HCT116 (cell line): ENCODE results near the gene SYT9. TPM values are rescaled to one million over a fixed set of nuclear protein-coding genes. Genes with fewer than 3 reads are reported as not detected.

Source experiments
- ATAC-seq: fragments of 200-7000 bp; cut with Tn5 transposase; 2 replicates; pipeline ENCODE4 v1.9.1; 2020; ENCODE audit warnings: mild to moderate bottlenecking, moderate library complexity
- BruUV-seq: library from RNA; stranded (reverse); fragments of 400-500 nt; replicated peaks from 2 replicates; lab custom pipeline; 2021; lab: Mats Ljungman, UMichigan
- CTCF ChIA-PET: fragments of 300-600 bp; sonication (Branson Sonifier 250); formaldehyde crosslinking; loops from one replicate; lab custom pipeline; 2021; ENCODE audit warnings: antibody characterized with exemption; lab: Charles Lee
- POLR2A ChIA-PET: fragments of 300-600, 350-600 bp; sonication (Branson Sonifier 250); formaldehyde crosslinking; loops from one replicate; lab custom pipeline; 2021; ENCODE audit warnings: antibody characterized with exemption; lab: Charles Lee
- RAD21 ChIA-PET, 2 experiments: fragments of 300-600 bp; sonication (Branson Sonifier 250); formaldehyde crosslinking; loops; one replicate each; lab custom pipeline; 2023; ENCODE audit warnings: low total read pairs in 2 of 2; ENCODE audit not compliant: uncharacterized antibody in 2 of 2, unreplicated experiment in 2 of 2, low non-redundant PET in 1 of 2; lab: Charles Lee
- DNase-seq: peaks from one replicate; pipeline ENCODE4 v3.0.0-alpha.2; 2010; ENCODE audit warnings: low read depth, low spot score
- H2AFZ ChIP-seq: fragments of 200-600 bp; shearing (Covaris generic), sonication (generic); 2 replicates; pipeline ENCODE4 v1.6.1; 2017; ENCODE audit warnings: low read depth, mixed run types, mixed read lengths, antibody characterized with exemption, low read length; ENCODE audit not compliant: poor library complexity, severe bottlenecking
- H3K27ac ChIP-seq: 2 replicates; pipeline ENCODE4 v1.5.1; 2012; ENCODE audit warnings: low read depth, low read length
- H3K27me3 ChIP-seq: fragments of 200-600 bp; sonication (generic); 2 replicates; pipeline ENCODE4 v1.6.1; 2016; ENCODE audit warnings: mixed run types, low read length, mixed read lengths; ENCODE audit not compliant: insufficient read depth
- H3K36me3 ChIP-seq, 2 experiments: fragments of 200-500 bp in 1 of 2; fragments of 200-600 bp in 1 of 2; sonication (Bioruptor generic) in 1 of 2; sonication (generic) in 1 of 2; 2 replicates each; pipeline versions ENCODE4 v1.5.1 to v1.6.1; 2014 to 2016; ENCODE audit warnings: low read length in 2 of 2, inconsistent platforms in 1 of 2, mixed read lengths in 1 of 2, mixed run types in 1 of 2; ENCODE audit not compliant: insufficient read depth in 2 of 2, control insufficient read depth in 1 of 2
- H3K4me1 ChIP-seq, 2 experiments: fragments of 200-600 bp in 1 of 2; sonication (generic) in 1 of 2; 2 replicates each; pipeline versions ENCODE4 v1.5.1 to v1.6.1; 2012 to 2017; ENCODE audit warnings: low read length in 2 of 2, inconsistent platforms in 1 of 2, mild to moderate bottlenecking in 1 of 2, mixed read lengths in 1 of 2, mixed run types in 1 of 2, moderate library complexity in 1 of 2; ENCODE audit not compliant: insufficient read depth in 2 of 2, control insufficient read depth in 1 of 2
- H3K4me2 ChIP-seq: fragments of 200-600 bp; sonication (generic); 2 replicates; pipeline ENCODE4 v1.6.1; 2017; ENCODE audit warnings: mixed run types, low read length, mixed read lengths
- H3K4me3 ChIP-seq, 2 experiments: fragments of 200-600 bp in 1 of 2; sonication (generic) in 1 of 2; replicated peaks in 1 of 2; 2 replicates each; pipeline ENCODE4 v1.5.1; 2011 to 2016; ENCODE audit warnings: low read length in 2 of 2, control low read depth in 1 of 2, low read depth in 1 of 2, mild to moderate bottlenecking in 1 of 2, mixed read lengths in 1 of 2, mixed run types in 1 of 2
- H3K79me2 ChIP-seq: fragments of 200-600 bp; sonication (generic); 2 replicates; pipeline ENCODE4 v1.6.1; 2017; ENCODE audit warnings: mild to moderate bottlenecking, mixed run types, low read length, moderate library complexity, mixed read lengths; ENCODE audit not compliant: insufficient read depth
- H3K9ac ChIP-seq: fragments of 200-600 bp; sonication (generic); 2 replicates; pipeline ENCODE4 v1.6.1; 2016; ENCODE audit warnings: low read length, mixed read lengths
- H3K9me2 ChIP-seq: fragments of 200-600 bp; sonication (generic), shearing (Covaris generic); 2 replicates; pipeline ENCODE4 v1.6.1; 2017; ENCODE audit warnings: mixed run types, mild to moderate bottlenecking, moderate library complexity; ENCODE audit not compliant: insufficient read depth
- H3K9me3 ChIP-seq, 2 experiments: fragments of 200-500 bp in 1 of 2; fragments of 200-600 bp in 1 of 2; sonication (Bioruptor generic) in 1 of 2; sonication (generic) in 1 of 2; 2 replicates each; pipeline ENCODE4 v1.6.1; 2014 to 2017; ENCODE audit warnings: low read length in 2 of 2, mixed read lengths in 2 of 2, inconsistent platforms in 1 of 2, low read depth in 1 of 2, mild to moderate bottlenecking in 1 of 2, mixed run types in 1 of 2, moderate library complexity in 1 of 2; ENCODE audit not compliant: control insufficient read depth in 1 of 2, insufficient read depth in 1 of 2
- H4K20me1 ChIP-seq: fragments of 200-600 bp; sonication (generic), shearing (Covaris generic); 2 replicates; pipeline ENCODE4 v1.6.1; 2017; ENCODE audit warnings: mixed run types, mild to moderate bottlenecking, moderate library complexity; ENCODE audit not compliant: insufficient read depth
- CBX3 ChIP-seq: IDR thresholded peaks from 2 replicates; pipeline ENCODE4 v1.6.1; 2012; ENCODE audit warnings: low read depth
- CEBPB ChIP-seq: IDR thresholded peaks from 2 replicates; pipeline ENCODE4 v1.6.1; 2012; ENCODE audit warnings: low read depth
- EGR1 ChIP-seq: IDR thresholded peaks from 2 replicates; pipeline ENCODE4 v1.6.1; 2012; ENCODE audit warnings: low read depth
- ELF1 ChIP-seq: IDR thresholded peaks from 2 replicates; pipeline ENCODE4 v1.6.1; 2012; ENCODE audit warnings: low read depth, borderline replicate concordance
- EZH2 ChIP-seq: fragments of 200-600 bp; sonication (generic); IDR thresholded peaks from 2 replicates; pipeline ENCODE4 v1.6.1; 2017; ENCODE audit warnings: antibody characterized with exemption, mixed run types
- EZH2phosphoT487 ChIP-seq: fragments of 200-600 bp; IDR thresholded peaks from 2 replicates; pipeline ENCODE4 v1.6.1; 2018; ENCODE audit warnings: antibody characterized with exemption, borderline replicate concordance
- POLR2A ChIP-seq: IDR thresholded peaks from 2 replicates; pipeline ENCODE4 v1.7.0; 2011; ENCODE audit warnings: borderline replicate concordance; ENCODE audit not compliant: insufficient read depth, insufficient read length; ENCODE audit errors: extremely low read depth
- SIN3A ChIP-seq: IDR thresholded peaks from 2 replicates; pipeline ENCODE4 v1.6.1; 2012; ENCODE audit warnings: low read depth
- YY1 ChIP-seq: IDR thresholded peaks from 2 replicates; pipeline ENCODE4 v1.6.1; 2011; ENCODE audit warnings: low read length, low read depth, moderate library complexity, mild to moderate bottlenecking; ENCODE audit not compliant: insufficient replicate concordance; ENCODE audit errors: extremely low read depth
- ZFX ChIP-seq: fragments of 450-650 bp; IDR thresholded peaks from 2 replicates; pipeline ENCODE4 v1.6.1; 2017
- intact Hi-C: fragments of 100-400 bp; cut with micrococcal nuclease; formaldehyde crosslinking; loops from 2 replicates; pipeline ENCODE4 v1.10.0; 2022
- total RNA-seq: library from RNA; stranded (reverse); gene quantifications from one replicate; pipeline ENCODE4 v1.2.1, GENCODE V29; 2021; ENCODE audit not compliant: unreplicated experiment
- TF ChIP-seq, protein P1 (sequence below): IDR thresholded peaks from 2 replicates; pipeline ENCODE4 v1.6.1; 2011; ENCODE audit warnings: mild to moderate bottlenecking, low read length, moderate library complexity; ENCODE audit not compliant: insufficient replicate concordance; ENCODE audit errors: extremely low read depth
- TF ChIP-seq, protein P2 (sequence below), 3 experiments: fragments of 200-600 bp in 1 of 3; sonication (generic) in 1 of 3; IDR thresholded peaks in 2 of 3; conservative IDR thresholded peaks in 1 of 3; 2 replicates each; pipeline ENCODE4 v1.5.1; 2012 to 2017; ENCODE audit warnings: low read depth in 2 of 3, low read length in 2 of 3, antibody characterized with exemption in 1 of 3, borderline replicate concordance in 1 of 3, control low read depth in 1 of 3, mild to moderate bottlenecking in 1 of 3, mixed read lengths in 1 of 3, mixed run types in 1 of 3, moderate library complexity in 1 of 3; ENCODE audit not compliant: insufficient read depth in 1 of 3
- TF ChIP-seq, protein P3 (sequence below): IDR thresholded peaks from 2 replicates; pipeline ENCODE4 v1.6.1; 2012
- TF ChIP-seq, protein P4 (sequence below): IDR thresholded peaks from 2 replicates; pipeline ENCODE4 v1.6.1; 2012

Gene SYT9
- total RNA-seq, 1 experiment from 2014 or later: not detected

DNA sequence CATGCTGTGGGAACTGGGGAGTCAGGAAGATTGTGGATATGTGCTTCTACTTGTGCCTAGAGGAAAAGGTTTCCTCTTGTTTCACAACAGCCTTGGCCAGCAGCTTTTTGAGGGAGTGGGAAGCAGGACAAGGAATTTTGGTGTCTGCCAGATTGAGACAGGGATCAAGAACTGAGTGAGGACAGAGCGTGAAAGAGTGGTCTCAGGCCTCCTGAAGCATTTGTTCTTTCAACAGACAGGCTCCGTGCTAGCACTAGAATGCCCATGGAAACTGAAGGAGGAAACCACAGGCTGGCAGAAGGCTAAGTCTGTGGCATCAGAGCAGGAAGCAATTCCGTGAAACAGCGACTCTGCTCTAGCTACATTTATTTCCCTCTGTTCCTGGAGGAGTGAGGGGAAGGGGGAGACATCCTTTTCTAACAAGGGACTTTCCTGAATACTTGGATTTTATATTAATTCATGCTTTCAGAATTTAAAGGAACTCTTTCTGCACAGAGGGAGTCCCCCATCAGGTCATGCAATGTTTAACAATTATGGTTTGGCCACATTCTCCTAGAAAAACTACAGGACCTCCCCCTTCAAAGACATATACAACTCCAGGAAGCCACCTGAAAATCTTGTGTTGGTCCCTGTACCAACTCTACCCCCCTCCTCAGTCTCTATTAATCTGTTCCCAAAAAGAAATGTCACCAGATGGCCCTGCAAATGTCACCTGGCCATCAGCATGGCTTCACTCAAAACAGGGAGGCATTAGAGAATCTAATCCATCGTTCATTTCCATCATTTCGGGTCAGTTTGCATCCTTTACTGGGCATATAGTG is 96.1 kb downstream of the SYT9 start:
- intact Hi-C loops: no loop called here
- H3K27me3 ChIP-seq: peaks cover 69% of the 10 kb centered on the region
- H3K36me3 ChIP-seq: no peaks in the 10 kb centered on the region
- H4K20me1 ChIP-seq: no peaks in the 10 kb centered on the region
- H3K27ac ChIP-seq: no peak overlapping the region
- no peak overlapping the region for H2AFZ ChIP-seq
- H3K9ac ChIP-seq: no peak overlapping the region
- ChIA-PET CTCF (no interaction called here), RAD21 (no interaction called here), POLR2A (no interaction called here)
- H3K4me1 ChIP-seq: no peaks in the 10 kb centered on the region
- no peaks in the 10 kb centered on the region for H3K79me2 ChIP-seq
- H3K9me3 ChIP-seq: no peaks in the 10 kb centered on the region
- no peak overlapping the region for H3K4me3 ChIP-seq
- DNase-seq (no peak), ATAC-seq (no peak)
- no peaks in the 10 kb centered on the region for H3K9me2 ChIP-seq
- H3K4me2 ChIP-seq: no peak overlapping the region
- no TSS peak for BruUV-seq
- no peak for TF ChIP-seq ZFX
- no peak for TF ChIP-seq POLR2A
- no peak for TF ChIP-seq EZH2phosphoT487
- TF ChIP-seq CEBPB: no peak
- TF ChIP-seq CBX3: no peak
- no peak for TF ChIP-seq EGR1
- TF ChIP-seq ELF1: no peak
- TF ChIP-seq, protein P1, sequence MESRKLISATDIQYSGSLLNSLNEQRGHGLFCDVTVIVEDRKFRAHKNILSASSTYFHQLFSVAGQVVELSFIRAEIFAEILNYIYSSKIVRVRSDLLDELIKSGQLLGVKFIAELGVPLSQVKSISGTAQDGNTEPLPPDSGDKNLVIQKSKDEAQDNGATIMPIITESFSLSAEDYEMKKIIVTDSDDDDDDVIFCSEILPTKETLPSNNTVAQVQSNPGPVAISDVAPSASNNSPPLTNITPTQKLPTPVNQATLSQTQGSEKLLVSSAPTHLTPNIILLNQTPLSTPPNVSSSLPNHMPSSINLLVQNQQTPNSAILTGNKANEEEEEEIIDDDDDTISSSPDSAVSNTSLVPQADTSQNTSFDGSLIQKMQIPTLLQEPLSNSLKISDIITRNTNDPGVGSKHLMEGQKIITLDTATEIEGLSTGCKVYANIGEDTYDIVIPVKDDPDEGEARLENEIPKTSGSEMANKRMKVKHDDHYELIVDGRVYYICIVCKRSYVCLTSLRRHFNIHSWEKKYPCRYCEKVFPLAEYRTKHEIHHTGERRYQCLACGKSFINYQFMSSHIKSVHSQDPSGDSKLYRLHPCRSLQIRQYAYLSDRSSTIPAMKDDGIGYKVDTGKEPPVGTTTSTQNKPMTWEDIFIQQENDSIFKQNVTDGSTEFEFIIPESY: no peak
- TF ChIP-seq EZH2: no peak
- TF ChIP-seq YY1: no peak
- TF ChIP-seq, protein P2, sequence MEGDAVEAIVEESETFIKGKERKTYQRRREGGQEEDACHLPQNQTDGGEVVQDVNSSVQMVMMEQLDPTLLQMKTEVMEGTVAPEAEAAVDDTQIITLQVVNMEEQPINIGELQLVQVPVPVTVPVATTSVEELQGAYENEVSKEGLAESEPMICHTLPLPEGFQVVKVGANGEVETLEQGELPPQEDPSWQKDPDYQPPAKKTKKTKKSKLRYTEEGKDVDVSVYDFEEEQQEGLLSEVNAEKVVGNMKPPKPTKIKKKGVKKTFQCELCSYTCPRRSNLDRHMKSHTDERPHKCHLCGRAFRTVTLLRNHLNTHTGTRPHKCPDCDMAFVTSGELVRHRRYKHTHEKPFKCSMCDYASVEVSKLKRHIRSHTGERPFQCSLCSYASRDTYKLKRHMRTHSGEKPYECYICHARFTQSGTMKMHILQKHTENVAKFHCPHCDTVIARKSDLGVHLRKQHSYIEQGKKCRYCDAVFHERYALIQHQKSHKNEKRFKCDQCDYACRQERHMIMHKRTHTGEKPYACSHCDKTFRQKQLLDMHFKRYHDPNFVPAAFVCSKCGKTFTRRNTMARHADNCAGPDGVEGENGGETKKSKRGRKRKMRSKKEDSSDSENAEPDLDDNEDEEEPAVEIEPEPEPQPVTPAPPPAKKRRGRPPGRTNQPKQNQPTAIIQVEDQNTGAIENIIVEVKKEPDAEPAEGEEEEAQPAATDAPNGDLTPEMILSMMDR (IDR thresholded peaks at IDR 0.05 in 2 of 3, conservative IDR thresholded peaks at IDR 0.05 in 1 of 3; ENCODE audit: borderline replicate concordance in 1 of 3, insufficient read depth in 1 of 3, low read depth in 2 of 3, low read length in 2 of 3): no peak
- TF ChIP-seq, protein P3, sequence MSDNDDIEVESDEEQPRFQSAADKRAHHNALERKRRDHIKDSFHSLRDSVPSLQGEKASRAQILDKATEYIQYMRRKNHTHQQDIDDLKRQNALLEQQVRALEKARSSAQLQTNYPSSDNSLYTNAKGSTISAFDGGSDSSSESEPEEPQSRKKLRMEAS: no peak
- TF ChIP-seq SIN3A: no peak
- TF ChIP-seq, protein P4, sequence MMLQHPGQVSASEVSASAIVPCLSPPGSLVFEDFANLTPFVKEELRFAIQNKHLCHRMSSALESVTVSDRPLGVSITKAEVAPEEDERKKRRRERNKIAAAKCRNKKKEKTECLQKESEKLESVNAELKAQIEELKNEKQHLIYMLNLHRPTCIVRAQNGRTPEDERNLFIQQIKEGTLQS: no peak
